Upper lobe of left lung (tissue), 6 donors: ENCODE results near the gene ARID3A. TPM values are rescaled to one million over a fixed set of nuclear protein-coding genes. Genes with fewer than 3 reads are reported as not detected.

Source experiments
- ATAC-seq, 2 donors: fragments of 200-7000 bp; cut with Tn5 transposase; one replicate each; pipeline ENCODE4 v1.9.1; 2022; ENCODE audit warnings: mild to moderate bottlenecking in 2 of 2, moderate library complexity in 2 of 2; ENCODE audit not compliant: low FRiP score in 2 of 2
- DNase-seq, 2 donors: peaks; one replicate each; pipeline ENCODE4 v3.0.0-alpha.2; 2019 to 2020
- H3K27ac ChIP-seq, 4 donors: fragments of 200-600 bp; sonication (generic); one replicate each; pipeline ENCODE4 v1.5.1; 2016 to 2019
- H3K27me3 ChIP-seq, 4 donors: fragments of 200-600 bp; sonication (generic); one replicate each; pipeline ENCODE4 v1.5.1; 2017 to 2019
- H3K36me3 ChIP-seq, 4 donors: fragments of 200-600 bp; sonication (generic); one replicate each; pipeline ENCODE4 v1.5.1; 2016 to 2019
- H3K4me1 ChIP-seq, 4 donors: fragments of 200-600 bp; sonication (generic); one replicate each; pipeline ENCODE4 v1.5.1; 2018 to 2019
- H3K4me3 ChIP-seq, 4 donors: fragments of 200-600 bp; sonication (generic); one replicate each; pipeline ENCODE4 v1.5.1; 2017 to 2019; ENCODE audit warnings: mild to moderate bottlenecking in 2 of 4, moderate library complexity in 1 of 4
- H3K9me3 ChIP-seq, 4 donors: fragments of 200-600 bp; sonication (generic); one replicate each; pipeline ENCODE4 v1.5.1; 2018 to 2019
- CTCF ChIP-seq, 6 experiments: fragments of 450-650 bp in 4 of 6; fragments of 200-600 bp in 2 of 6; sonication (generic) in 2 of 6; IDR thresholded peaks; one replicate each; pipeline ENCODE4 v1.5.1; 2016 to 2019; ENCODE audit warnings: antibody characterized with exemption in 6 of 6
- EP300 ChIP-seq, 4 donors: sonication (generic); formaldehyde crosslinking; IDR thresholded peaks; one replicate each; pipeline ENCODE4 v1.5.1; 2017; ENCODE audit warnings: antibody characterized with exemption in 4 of 4, control low read depth in 2 of 4
- POLR2A ChIP-seq, 4 donors: fragments of 450-650 bp; IDR thresholded peaks; one replicate each; pipeline ENCODE4 v1.5.1; 2016 to 2017; ENCODE audit warnings: antibody characterized with exemption in 4 of 4, mild to moderate bottlenecking in 2 of 4
- POLR2AphosphoS5 ChIP-seq, 2 donors: sonication (generic); formaldehyde crosslinking; IDR thresholded peaks; one replicate each; pipeline ENCODE4 v1.5.1; 2017; ENCODE audit warnings: antibody characterized with exemption in 2 of 2
- WGBS, 2 donors: methylation state at CpG; one replicate each; pipeline ENCODE4 v1.1.5; 2017 to 2018; 5-methylcytosine and 5-hydroxymethylcytosine counted together
- total RNA-seq, 6 donors: library from RNA; depleted of rRNA in 4 of 6; stranded (reverse); fragments of >200 nt in 4 of 6; gene quantifications; one replicate each; pipeline versions ENCODE4 v1.1.0 to v1.2.1, GENCODE V29; 2016 to 2021
- donor health status: DM: no; HTN: no; CAD: no; lungs with moderate emphysema.
- donor health status: DM: no; HTN: yes; CAD: no; lungs with severe emphysema.

Gene ARID3A
- total RNA-seq, 6 donors from 2014 or later, result 7.1 to 54.5 (median 19.2) TPM

- DNase-seq (no peak), ATAC-seq (no peak)
- Histone ChIP-seq H3K27ac (peak overlapping the region in 1 of 4 donors; percentile 89), H3K9me3 (no peaks in the 10 kb centered on the region), H3K4me3 (no peak overlapping the region), H3K36me3 (peaks cover 0 to 7% (median 0%) of the 10 kb centered on the region in 4 donors), H3K4me1 (peaks cover 40 to 50% (median 44%) of the 10 kb centered on the region in 4 donors), H3K27me3 (no peaks in the 10 kb centered on the region)
- WGBS, 2 donors, result 84 to 90% methylated on average over 22 of the region's 22 CpGs
- TF ChIP-seq CTCF (IDR thresholded peaks at IDR 0.05) (no peak), POLR2A (IDR thresholded peaks at IDR 0.05) (no peak), POLR2AphosphoS5 (IDR thresholded peaks at IDR 0.05) (no peak), EP300 (IDR thresholded peaks at IDR 0.05) (no peak)
Observed at GRCh38 chr19:939439-939838, 13.6 kb downstream of the ARID3A start.

- Histone ChIP-seq H3K9me3 (no peaks in the 10 kb centered on the region), H3K4me1 (peaks cover 35 to 45% (median 39%) of the 10 kb centered on the region in 4 donors), H3K36me3 (peaks cover 0 to 7% (median 0%) of the 10 kb centered on the region in 4 donors), H3K27ac (peak overlapping the region; percentile 82 to 89 (median 84)), H3K27me3 (no peaks in the 10 kb centered on the region), H3K4me3 (peak overlapping the region in 1 of 4 donors; percentile 44)
- ATAC-seq, result no peak
- DNase-seq, result no peak
- TF ChIP-seq POLR2A (IDR thresholded peaks at IDR 0.05), result no peak
- TF ChIP-seq POLR2AphosphoS5 (IDR thresholded peaks at IDR 0.05), result no peak
- no peak for TF ChIP-seq EP300 (IDR thresholded peaks at IDR 0.05)
- TF ChIP-seq CTCF (IDR thresholded peaks at IDR 0.05), result no peak
- WGBS, 2 donors, result 89 to 93% methylated on average over 3 to 7 of the region's 7 CpGs
Observed at GRCh38 chr19:939922-940321, 14.1 kb downstream of the ARID3A start.

- peaks cover 0 to 7% (median 0%) of the 10 kb centered on the region in 4 donors for H3K36me3 ChIP-seq
- peaks cover 27 to 38% (median 31%) of the 10 kb centered on the region in 4 donors for H3K4me1 ChIP-seq
- peak overlapping the region; percentile 19 to 49 (median 41) for H3K4me3 ChIP-seq
- DNase-seq (peak; percentile 87 to 95), ATAC-seq (peak; percentile 75 to 77)
- peak overlapping the region; percentile 82 to 89 (median 84) for H3K27ac ChIP-seq
- H3K27me3 ChIP-seq, result no peaks in the 10 kb centered on the region
- 2 to 13% methylated on average over 14 to 24 of the region's 64 CpGs for WGBS, 2 donors
- H3K9me3 ChIP-seq, result no peaks in the 10 kb centered on the region
- peak; percentile 60 to 72 for TF ChIP-seq POLR2AphosphoS5 (IDR thresholded peaks at IDR 0.05)
- TF ChIP-seq CTCF (IDR thresholded peaks at IDR 0.05), result peak in 3 of 6 experiments; percentile 11 to 24 (median 22)
- TF ChIP-seq POLR2A (IDR thresholded peaks at IDR 0.05), result peak in 1 of 4 donors; percentile 13
- TF ChIP-seq EP300 (IDR thresholded peaks at IDR 0.05), result peak in 1 of 4 donors; percentile 10
Observed at GRCh38 chr19:940591-941291, 14.9 kb downstream of the ARID3A start.

- 43 to 50% methylated on average over 21 to 42 of the region's 45 CpGs for WGBS, 2 donors
- no peaks in the 10 kb centered on the region for H3K27me3 ChIP-seq
- no peak for ATAC-seq
- H3K4me1 ChIP-seq, result peaks cover 26 to 38% (median 29%) of the 10 kb centered on the region in 4 donors
- H3K27ac ChIP-seq, result peak overlapping the region; percentile 82 to 89 (median 84)
- H3K9me3 ChIP-seq, result no peaks in the 10 kb centered on the region
- peaks cover 0 to 7% (median 0%) of the 10 kb centered on the region in 4 donors for H3K36me3 ChIP-seq
- peak overlapping the region in 3 of 4 donors; percentile 38 to 49 (median 44) for H3K4me3 ChIP-seq
- DNase-seq, result peak in 1 of 2 donors; percentile 67
- TF ChIP-seq CTCF (IDR thresholded peaks at IDR 0.05), result no peak
- TF ChIP-seq EP300 (IDR thresholded peaks at IDR 0.05), result no peak
- no peak for TF ChIP-seq POLR2A (IDR thresholded peaks at IDR 0.05)
- no peak for TF ChIP-seq POLR2AphosphoS5 (IDR thresholded peaks at IDR 0.05)
Observed at GRCh38 chr19:941292-942132, 15.7 kb downstream of the ARID3A start.
